Measurements from ENCODE around the gene ATP2C2. TPM values are rescaled to one million over a fixed set of nuclear protein-coding genes. Genes with fewer than 3 reads are reported as not detected.

Gene ATP2C2
- total RNA-seq, 4 donors from 2014 or later: 1.1 to 25.8 (median 5.6) TPM

- intact Hi-C loops (cut with DNase I): no loop called here
- H3K27ac ChIP-seq: no peak overlapping the region
- H3K9me3 ChIP-seq: no peaks in the 10 kb centered on the region
- no peak for DNase-seq
- H3K27me3 ChIP-seq: no peaks in the 10 kb centered on the region
- no peak overlapping the region for H3K4me3 ChIP-seq
- TF ChIP-seq CTCF (IDR thresholded peaks at IDR 0.05) (no peak), POLR2A (IDR thresholded peaks at IDR 0.05) (no peak)
- peaks cover 0 to 13% (median 0%) of the 10 kb centered on the region in 3 donors for H3K4me1 ChIP-seq
- 90 to 91% methylated on average over 33 to 34 of the region's 38 CpGs for WGBS, 2 donors
- H3K36me3 ChIP-seq: peaks cover 0 to 40% (median 8%) of the 10 kb centered on the region in 3 donors
Observed at GRCh38 chr16:84458606-84459532, 90.5 kb downstream of the ATP2C2 start.

- no peak for DNase-seq
- Histone ChIP-seq H3K27ac (no peak overlapping the region), H3K36me3 (peaks cover 0 to 46% (median 8%) of the 10 kb centered on the region in 3 donors), H3K4me1 (peaks cover 0 to 13% (median 0%) of the 10 kb centered on the region in 3 donors), H3K4me3 (no peak overlapping the region), H3K27me3 (no peaks in the 10 kb centered on the region), H3K9me3 (no peaks in the 10 kb centered on the region)
- 90 to 100% methylated on average over 1 to 2 of the region's 2 CpGs for WGBS, 2 donors
- intact Hi-C loops (cut with DNase I): no loop called here
- TF ChIP-seq POLR2A (IDR thresholded peaks at IDR 0.05) (no peak), CTCF (IDR thresholded peaks at IDR 0.05) (no peak)
Observed at GRCh38 chr16:84459533-84459894, 91.2 kb downstream of the ATP2C2 start.

GRCh38 chr16:84459941-84460405, 91.6 kb downstream of the ATP2C2 start:
- Histone ChIP-seq H3K27ac (no peak overlapping the region), H3K4me3 (no peak overlapping the region), H3K9me3 (no peaks in the 10 kb centered on the region), H3K27me3 (no peaks in the 10 kb centered on the region), H3K36me3 (peaks cover 0 to 51% (median 8%) of the 10 kb centered on the region in 3 donors), H3K4me1 (peaks cover 0 to 13% (median 0%) of the 10 kb centered on the region in 3 donors)
- no peak for DNase-seq
- intact Hi-C loops (cut with DNase I): no loop called here
- TF ChIP-seq POLR2A (IDR thresholded peaks at IDR 0.05) (no peak), CTCF (IDR thresholded peaks at IDR 0.05) (no peak)
- 84 to 100% methylated on average over 1 to 6 of the region's 14 CpGs for WGBS, 2 donors

- Histone ChIP-seq H3K9me3 (no peaks in the 10 kb centered on the region), H3K27me3 (no peaks in the 10 kb centered on the region), H3K4me3 (no peak overlapping the region), H3K4me1 (peaks cover 0 to 13% (median 0%) of the 10 kb centered on the region in 3 donors), H3K36me3 (peaks cover 0 to 56% (median 8%) of the 10 kb centered on the region in 3 donors), H3K27ac (no peak overlapping the region)
- no peak for DNase-seq
- intact Hi-C loops (cut with DNase I): no loop called here
- 48 to 79% methylated on average over 2 to 7 of the region's 20 CpGs for WGBS, 2 donors
- TF ChIP-seq CTCF (IDR thresholded peaks at IDR 0.05) (no peak), POLR2A (IDR thresholded peaks at IDR 0.05) (no peak)
Observed at GRCh38 chr16:84460406-84461028, 92.2 kb downstream of the ATP2C2 start.

- Histone ChIP-seq H3K27me3 (no peaks in the 10 kb centered on the region), H3K27ac (no peak overlapping the region), H3K4me1 (peaks cover 0 to 13% (median 0%) of the 10 kb centered on the region in 3 donors), H3K36me3 (peaks cover 0 to 56% (median 8%) of the 10 kb centered on the region in 3 donors), H3K4me3 (no peak overlapping the region), H3K9me3 (no peaks in the 10 kb centered on the region)
- DNase-seq: no peak
- no peak for TF ChIP-seq CTCF (IDR thresholded peaks at IDR 0.05)
- TF ChIP-seq POLR2A (IDR thresholded peaks at IDR 0.05): no peak
- intact Hi-C loops (cut with DNase I): no loop called here
- WGBS, 2 donors: 87 to 95% methylated on average over 6 to 7 of the region's 8 CpGs
Observed at GRCh38 chr16:84461029-84461412, 92.7 kb downstream of the ATP2C2 start.

All from esophagus squamous epithelium (tissue), 5 donors.